Mucosa of descending colon (tissue), 3 donors: Measurements from ENCODE around the gene SCYGR8. TPM values are rescaled to one million over a fixed set of nuclear protein-coding genes. Genes with fewer than 3 reads are reported as not detected.
A peak's percentile ranks its signal among the peaks of the same experiment; 100 is the strongest.

Experiments used
- ATAC-seq: fragments of 200-7000 bp; cut with Tn5 transposase; one replicate; pipeline ENCODE4 v1.9.1; 2020; ENCODE audit warnings: mild to moderate bottlenecking, moderate library complexity
- DNase-seq, 3 donors: peaks; one replicate each; pipeline ENCODE4 v3.0.0-alpha.2; 2020
- H3K36me3 ChIP-seq: fragments of 200-600 bp; one replicate; pipeline ENCODE4 v1.8.0; 2021; ENCODE audit warnings: low read depth, mild to moderate bottlenecking
- H3K4me1 ChIP-seq: fragments of 200-600 bp; one replicate; pipeline ENCODE4 v1.8.0; 2021; ENCODE audit warnings: low read depth, mild to moderate bottlenecking
- H3K4me3 ChIP-seq: fragments of 200-600 bp; one replicate; pipeline ENCODE4 v1.8.0; 2021; ENCODE audit warnings: mild to moderate bottlenecking
- H3K9me3 ChIP-seq: fragments of 200-600 bp; one replicate; pipeline ENCODE4 v1.8.0; 2021; ENCODE audit warnings: mild to moderate bottlenecking
- CTCF ChIP-seq: fragments of 200-600 bp; IDR thresholded peaks from one replicate; pipeline ENCODE4 v1.8.0; 2022; ENCODE audit warnings: antibody characterized with exemption, mild to moderate bottlenecking
- intact Hi-C, 2 donors: fragments of 100-400 bp; cut with DNase I in 1 of 2; cut with micrococcal nuclease in 1 of 2; formaldehyde crosslinking; loops; one replicate each; pipeline versions ENCODE4 v1.11.0 to v1.11.1; 2022; cut with DNase I, micrococcal nuclease
- long read RNA-seq, 2 donors: library from polyadenylated mRNA; unstranded; transcript quantifications; one replicate each; pipeline ENCODE4 v2.0.0, GENCODE V29; 2019 to 2021
- total RNA-seq, 3 donors: library from RNA; stranded (reverse); fragmentation: NEBNext Ultra II Directional in 2 of 3; extraction: Animal tissue kit (Norgen Biotek cat#: 25700) in 2 of 3; gene quantifications; one replicate each; pipeline versions ENCODE4 v1.2.1 to v1.2.4, GENCODE V29; 2021 to 2023
- donor health status: DM: no; HTN: no; CAD: no; lungs with moderate emphysema.
- donor health status: DM: no; HTN: no; CAD: no.
- donor health status: DM: no; HTN: yes; CAD: no.

SCYGR8 gene
- total RNA-seq, result not detected
- long read RNA-seq, donor 1, result 0 reads
- long read RNA-seq, donor 2, result 0 reads

DNA sequence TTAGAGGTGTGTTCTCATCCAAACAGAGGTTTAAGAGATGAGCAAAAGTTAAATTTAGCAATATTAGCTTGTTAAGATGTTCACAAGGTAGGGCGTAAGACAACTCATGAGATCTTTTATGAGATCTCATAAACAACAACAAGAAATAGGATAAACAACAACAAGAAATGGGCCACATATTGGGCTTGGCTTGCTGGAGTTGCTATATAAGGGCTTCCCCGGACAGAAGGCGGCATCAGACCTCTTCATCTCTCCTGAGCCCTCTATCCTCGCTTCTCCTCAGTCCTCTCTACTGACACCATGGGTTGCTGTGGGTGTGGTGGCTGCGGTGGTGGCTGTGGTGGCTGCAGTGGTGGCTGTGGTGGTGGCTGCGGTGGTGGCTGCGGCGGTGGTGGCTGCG lies at the start of gene SCYGR8:
Gene SCYGR8, plus strand, starts transcription at position 301 of the 400 bp plus-strand sequence. Its CDS starts 0 bp downstream, at position 301.
- H3K36me3 ChIP-seq, result no peaks in the 10 kb centered on the region
- intact Hi-C loops, result no loop called here
- H3K4me1 ChIP-seq, result no peaks in the 10 kb centered on the region
- no peak for ATAC-seq
- H3K9me3 ChIP-seq, result no peaks in the 10 kb centered on the region
- no peak for DNase-seq
- no peak for TF ChIP-seq CTCF
- no peak within 1 kb of the TSS for H3K4me3 ChIP-seq

- Histone ChIP-seq H3K4me1 (peaks cover 3% of the 10 kb centered on the region), H3K36me3 (no peaks in the 10 kb centered on the region), H3K9me3 (no peaks in the 10 kb centered on the region), H3K4me3 (no peak overlapping the region)
- ATAC-seq (no peak), DNase-seq (no peak)
- no peak for TF ChIP-seq CTCF
- intact Hi-C loops, result no loop called here
Measured at GRCh38 chr2:227696990-227697679, 48.6 kb upstream of the SCYGR8 start.

DNA sequence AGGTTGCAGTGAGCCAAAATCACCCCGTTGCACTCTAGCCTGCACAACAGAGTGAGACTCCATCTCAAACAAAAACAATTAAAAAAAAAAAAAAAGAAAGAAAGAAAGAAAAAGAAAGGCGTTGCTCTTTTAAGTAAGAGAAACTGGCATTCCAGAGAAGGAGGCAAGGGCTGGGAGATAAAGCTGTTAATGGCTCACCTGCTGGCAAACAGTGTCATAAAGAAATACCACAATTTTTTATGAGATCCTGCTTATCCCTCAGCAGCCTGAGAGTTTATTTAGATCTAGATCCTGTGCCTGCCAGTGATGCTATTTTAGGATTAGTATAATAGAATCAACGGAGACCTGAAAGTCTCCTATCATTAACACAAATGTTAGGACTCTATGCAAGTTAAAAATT lies 44.1 kb upstream of the SCYGR8 start:
- DNase-seq (peak in 1 of 3 donors; percentile 57), ATAC-seq (peak; percentile 89)

GRCh38 chr2:227703280-227703732 lies 42.4 kb upstream of the SCYGR8 start:
- H3K4me3 ChIP-seq, result no peak overlapping the region
- TF ChIP-seq CTCF, result no peak
- DNase-seq (no peak), ATAC-seq (no peak)
- no peaks in the 10 kb centered on the region for H3K36me3 ChIP-seq
- peaks cover 3% of the 10 kb centered on the region for H3K4me1 ChIP-seq
- no peaks in the 10 kb centered on the region for H3K9me3 ChIP-seq
- intact Hi-C loops, result no loop called here

More for the DNA sequence above, 44.1 kb upstream of the SCYGR8 start:
- intact Hi-C loops, result no loop called here
- no peak for TF ChIP-seq CTCF
- peaks cover 3% of the 10 kb centered on the region for H3K4me1 ChIP-seq
- no peak overlapping the region for H3K4me3 ChIP-seq
- H3K9me3 ChIP-seq, result no peaks in the 10 kb centered on the region
- no peaks in the 10 kb centered on the region for H3K36me3 ChIP-seq

DNA sequence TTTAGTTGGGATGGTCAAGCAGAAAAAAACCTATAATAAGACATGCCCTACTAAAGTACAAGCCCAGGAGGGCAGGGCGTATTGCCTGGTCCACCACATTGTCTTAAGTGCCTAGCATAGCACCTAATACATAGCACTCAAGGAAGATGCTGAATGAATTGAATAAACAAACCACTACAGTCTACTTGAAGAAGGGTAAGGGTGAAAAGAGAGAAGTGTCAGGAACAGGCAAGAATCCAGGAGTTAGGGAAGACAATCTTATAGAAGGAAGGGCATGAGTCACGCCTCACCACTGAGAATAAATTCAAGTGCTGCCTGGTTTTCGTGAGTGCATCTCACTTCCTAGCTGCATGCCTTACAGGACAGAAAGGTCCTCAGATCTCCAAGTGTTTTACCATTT lies 41.7 kb upstream of the SCYGR8 start:
- peaks cover 3% of the 10 kb centered on the region for H3K4me1 ChIP-seq
- intact Hi-C loops, result no loop called here
- DNase-seq, result no peak
- peak; percentile 24 for ATAC-seq
- no peaks in the 10 kb centered on the region for H3K9me3 ChIP-seq
- TF ChIP-seq CTCF, result no peak
- no peak overlapping the region for H3K4me3 ChIP-seq
- H3K36me3 ChIP-seq, result no peaks in the 10 kb centered on the region
